Osteocyte (in vitro differentiated cells): ENCODE results near the gene PCDHGC5. TPM values are rescaled to one million over a fixed set of nuclear protein-coding genes. Genes with fewer than 3 reads are reported as not detected.

Source experiments
- DNase-seq: peaks from one replicate; pipeline ENCODE4 v3.0.0; 2021; ENCODE audit warnings: mixed read lengths; ENCODE audit not compliant: unreplicated experiment; ENCODE audit errors: extremely low spot score
- H3K27ac Mint-ChIP-seq: one replicate; pipeline ENCODE4 v1.8.0; 2021; ENCODE audit warnings: mild to moderate bottlenecking, mixed read lengths; ENCODE audit not compliant: unreplicated experiment
- H3K27me3 Mint-ChIP-seq: one replicate; pipeline ENCODE4 v1.8.0; 2021; ENCODE audit warnings: mixed read lengths; ENCODE audit not compliant: unreplicated experiment
- H3K36me3 Mint-ChIP-seq: one replicate; pipeline ENCODE4 v1.8.0; 2021; ENCODE audit warnings: mixed read lengths; ENCODE audit not compliant: unreplicated experiment
- H3K4me1 Mint-ChIP-seq: one replicate; pipeline ENCODE4 v1.8.0; 2021; ENCODE audit warnings: mixed read lengths; ENCODE audit not compliant: unreplicated experiment
- H3K4me3 Mint-ChIP-seq: one replicate; pipeline ENCODE4 v1.8.0; 2021; ENCODE audit warnings: mild to moderate bottlenecking, moderate library complexity, mixed read lengths; ENCODE audit not compliant: unreplicated experiment
- H3K9me3 Mint-ChIP-seq: one replicate; pipeline ENCODE4 v1.8.0; 2021; ENCODE audit warnings: mixed read lengths; ENCODE audit not compliant: unreplicated experiment
- CTCF ChIP-seq: fragments of 200-600 bp; sonication (generic); IDR thresholded peaks from 2 replicates; pipeline ENCODE4 v1.5.0; 2021; ENCODE audit warnings: antibody characterized with exemption, mild to moderate bottlenecking, moderate library complexity
- total RNA-seq: library from RNA; stranded (reverse); gene quantifications from 2 replicates; pipeline ENCODE4 v1.2.1, GENCODE V29; 2021

PCDHGC5 gene
- total RNA-seq, 1 donor from 2014 or later, result 1.4 TPM

- peak; percentile 96 for DNase-seq
- Mint-ChIP-seq H3K4me1 (peaks cover 69% of the 10 kb centered on the region), H3K4me3 (peak overlapping the region; percentile 65), H3K9me3 (no peaks in the 10 kb centered on the region), H3K27me3 (no peaks in the 10 kb centered on the region), H3K36me3 (peaks cover 14% of the 10 kb centered on the region), H3K27ac (peak overlapping the region; percentile 97)
- TF ChIP-seq CTCF, result peak; percentile 100
Observed at GRCh38 chr5:141524604-141525597, 36.0 kb downstream of the PCDHGC5 start.

GRCh38 chr5:141525653-141526052, 36.8 kb downstream of the PCDHGC5 start:
- Mint-ChIP-seq H3K36me3 (peaks cover 14% of the 10 kb centered on the region), H3K27ac (peak overlapping the region; percentile 97), H3K27me3 (no peaks in the 10 kb centered on the region), H3K9me3 (no peaks in the 10 kb centered on the region), H3K4me1 (peaks cover 61% of the 10 kb centered on the region), H3K4me3 (peak overlapping the region; percentile 65)
- no peak for TF ChIP-seq CTCF
- peak; percentile 13 for DNase-seq

- TF ChIP-seq CTCF, result no peak
- no peak for DNase-seq
- no peak overlapping the region for H3K4me3 Mint-ChIP-seq
- peaks cover 14% of the 10 kb centered on the region for H3K36me3 Mint-ChIP-seq
- no peaks in the 10 kb centered on the region for H3K9me3 Mint-ChIP-seq
- peaks cover 44% of the 10 kb centered on the region for H3K4me1 Mint-ChIP-seq
- peak overlapping the region; percentile 42 for H3K27ac Mint-ChIP-seq
- no peaks in the 10 kb centered on the region for H3K27me3 Mint-ChIP-seq
Observed at GRCh38 chr5:141527426-141527825, 38.5 kb downstream of the PCDHGC5 start.

- DNase-seq, result peak; percentile 69
- TF ChIP-seq CTCF, result no peak
- peaks cover 34% of the 10 kb centered on the region for H3K4me1 Mint-ChIP-seq
- H3K4me3 Mint-ChIP-seq, result no peak overlapping the region
- H3K27ac Mint-ChIP-seq, result peak overlapping the region; percentile 53
- H3K27me3 Mint-ChIP-seq, result no peaks in the 10 kb centered on the region
- H3K36me3 Mint-ChIP-seq, result peaks cover 14% of the 10 kb centered on the region
- no peaks in the 10 kb centered on the region for H3K9me3 Mint-ChIP-seq
Observed at GRCh38 chr5:141528291-141528984, 39.6 kb downstream of the PCDHGC5 start.

GRCh38 chr5:141529002-141529401, 40.1 kb downstream of the PCDHGC5 start:
- Mint-ChIP-seq H3K27ac (peak overlapping the region; percentile 53), H3K4me1 (peaks cover 29% of the 10 kb centered on the region), H3K27me3 (no peaks in the 10 kb centered on the region), H3K4me3 (no peak overlapping the region), H3K9me3 (no peaks in the 10 kb centered on the region), H3K36me3 (peaks cover 15% of the 10 kb centered on the region)
- DNase-seq, result no peak
- TF ChIP-seq CTCF, result no peak
